Sigmoid colon (tissue), 7 donors: ENCODE measurements around the gene C19orf53. TPM values are rescaled to one million over a fixed set of nuclear protein-coding genes. Genes with fewer than 3 reads are reported as not detected.
"Not testable (repeated sequence)": the region's sequence is repeated elsewhere in the genome, so short reads cannot be mapped to it uniquely, and the experiment has no call there.

Source experiments
- DNase-seq: peaks from one replicate; pipeline ENCODE4 v3.0.0-alpha.2; 2019
- H3K27ac ChIP-seq, 4 donors: fragments of 200-600 bp; sonication (generic); one replicate each; pipeline ENCODE4 v1.5.1; 2016 to 2019; ENCODE audit warnings: mild to moderate bottlenecking in 1 of 4
- H3K27me3 ChIP-seq, 3 donors: fragments of 200-600 bp; sonication (generic); one replicate each; pipeline ENCODE4 v1.5.1; 2019; ENCODE audit warnings: mild to moderate bottlenecking in 1 of 3
- H3K36me3 ChIP-seq, 4 donors: fragments of 200-600 bp; sonication (generic); one replicate each; pipeline ENCODE4 v1.5.1; 2016 to 2019
- H3K4me1 ChIP-seq, 4 donors: fragments of 200-600 bp; sonication (generic); one replicate each; pipeline ENCODE4 v1.5.1; 2017 to 2019
- H3K4me3 ChIP-seq, 4 donors: fragments of 200-600 bp; sonication (generic); one replicate each; pipeline ENCODE4 v1.5.1; 2017 to 2019; ENCODE audit warnings: mild to moderate bottlenecking in 2 of 4, moderate library complexity in 1 of 4
- H3K9me3 ChIP-seq, 4 donors: fragments of 200-600 bp in 3 of 4; sonication (generic) in 3 of 4; one replicate each; pipeline versions ENCODE4 v1.5.1 to v1.6.1; 2013 to 2019
- CTCF ChIP-seq, 4 experiments: fragments of 450-650 bp in 3 of 4; fragments of 200-600 bp in 1 of 4; IDR thresholded peaks; one replicate each; pipeline ENCODE4 v1.5.1; 2016 to 2019; ENCODE audit warnings: antibody characterized with exemption in 4 of 4, mild to moderate bottlenecking in 3 of 4, moderate library complexity in 2 of 4
- EP300 ChIP-seq, 4 donors: sonication (generic); formaldehyde crosslinking; IDR thresholded peaks; one replicate each; pipeline ENCODE4 v1.6.1; 2017; ENCODE audit warnings: antibody characterized with exemption in 4 of 4
- POLR2A ChIP-seq, 2 donors: fragments of 450-650 bp; IDR thresholded peaks; one replicate each; pipeline ENCODE4 v1.6.1; 2016; ENCODE audit warnings: antibody characterized with exemption in 2 of 2, mild to moderate bottlenecking in 2 of 2, moderate library complexity in 2 of 2
- POLR2AphosphoS5 ChIP-seq, 4 donors: sonication (generic); formaldehyde crosslinking; IDR thresholded peaks; one replicate each; pipeline ENCODE4 v1.6.1; 2017; ENCODE audit warnings: antibody characterized with exemption in 4 of 4
- WGBS, 2 donors: extraction: QIAGEN DNeasy Blood & Tissue Kit; methylation state at CpG; one replicate each; pipeline ENCODE4 v1.1.7; 2013; 5-methylcytosine and 5-hydroxymethylcytosine counted together
- intact Hi-C: fragments of 100-400 bp; cut with DNase I; formaldehyde crosslinking; loops from one replicate; pipeline ENCODE4 v1.15.1; 2023
- polyA plus RNA-seq, 3 donors: library from polyadenylated mRNA; stranded (reverse); fragments of 200-250 nt; gene quantifications; one replicate each; pipeline ENCODE4 v1.2.3, GENCODE V29; 2013
- total RNA-seq, 4 donors: library from RNA; depleted of rRNA; stranded (reverse); fragments of >200 nt; gene quantifications; one replicate each; pipeline ENCODE4 v1.1.0, GENCODE V29; 2016
- donor health status: healthy with polysubstance abuse.
- donor health status: Bipolar disorder and iron deficiency.
- donor health status: healthy.

C19orf53 gene
- total and polyA plus RNA-seq, 7 donors, result 105 to 229 (median 139) TPM

- Histone ChIP-seq H3K36me3 (peaks cover 24 to 55% (median 35%) of the 10 kb centered on the region in 4 donors), H3K4me1 (peaks cover 0 to 17% (median 13%) of the 10 kb centered on the region in 4 donors), H3K4me3 (no peak overlapping the region), H3K9me3 (no peaks in the 10 kb centered on the region), H3K27ac (no peak overlapping the region), H3K27me3 (no peaks in the 10 kb centered on the region)
- WGBS, 2 donors, result 92 to 95% methylated on average over 16 of the region's 16 CpGs
- no peak for TF ChIP-seq POLR2A (IDR thresholded peaks at IDR 0.05)
- no peak for TF ChIP-seq CTCF (IDR thresholded peaks at IDR 0.05)
- no peak for TF ChIP-seq POLR2AphosphoS5 (IDR thresholded peaks at IDR 0.05)
- TF ChIP-seq EP300 (IDR thresholded peaks at IDR 0.05), result no peak
- DNase-seq, result no peak
- intact Hi-C loops, result no loop called here
Measured at GRCh38 chr19:13751436-13751835, 22.8 kb upstream of the C19orf53 start.

- intact Hi-C loops, H3K27ac ChIP-seq, DNase-seq, H3K4me3 ChIP-seq, H3K27me3 ChIP-seq, H3K9me3 ChIP-seq: not testable (repeated sequence)
- Histone ChIP-seq H3K4me1 (peaks cover 0 to 12% (median 7%) of the 10 kb centered on the region in 4 donors), H3K36me3 (peaks cover 39 to 77% (median 55%) of the 10 kb centered on the region in 4 donors)
- WGBS, 2 donors, result 93 to 95% methylated on average over 7 of the region's 7 CpGs
Measured at GRCh38 chr19:13753622-13754021, 20.6 kb upstream of the C19orf53 start.

GRCh38 chr19:13756210-13756609 is 18.0 kb upstream of the C19orf53 start:
- 98% methylated on average over 9 of the region's 9 CpGs for WGBS, 2 donors
- Histone ChIP-seq H3K27ac (no peak overlapping the region), H3K4me3 (no peak overlapping the region), H3K4me1 (no peaks in the 10 kb centered on the region), H3K9me3 (no peaks in the 10 kb centered on the region), H3K27me3 (no peaks in the 10 kb centered on the region), H3K36me3 (peaks cover 47 to 100% (median 73%) of the 10 kb centered on the region in 4 donors)
- no peak for DNase-seq
- intact Hi-C loops, result no loop called here
- TF ChIP-seq EP300 (IDR thresholded peaks at IDR 0.05) (no peak), POLR2A (IDR thresholded peaks at IDR 0.05) (no peak), POLR2AphosphoS5 (IDR thresholded peaks at IDR 0.05) (no peak), CTCF (IDR thresholded peaks at IDR 0.05) (no peak)

GRCh38 chr19:13757805-13758772 is 16.2 kb upstream of the C19orf53 start:
- no peaks in the 10 kb centered on the region for H3K4me1 ChIP-seq
- DNase-seq, result no peak
- no peaks in the 10 kb centered on the region for H3K27me3 ChIP-seq
- no peak for TF ChIP-seq POLR2AphosphoS5 (IDR thresholded peaks at IDR 0.05)
- no peak for TF ChIP-seq POLR2A (IDR thresholded peaks at IDR 0.05)
- H3K9me3 ChIP-seq, result no peaks in the 10 kb centered on the region
- intact Hi-C loops, result no loop called here
- H3K27ac ChIP-seq, result no peak overlapping the region
- 81 to 91% methylated on average over 15 of the region's 15 CpGs for WGBS, 2 donors
- H3K4me3 ChIP-seq, result no peak overlapping the region
- H3K36me3 ChIP-seq, result peaks cover 47 to 100% (median 72%) of the 10 kb centered on the region in 4 donors

GRCh38 chr19:13758795-13759194 is 15.5 kb upstream of the C19orf53 start:
- Histone ChIP-seq H3K4me1 (peaks cover 0 to 4% (median 0%) of the 10 kb centered on the region in 4 donors), H3K4me3 (no peak overlapping the region), H3K27ac (no peak overlapping the region), H3K9me3 (no peaks in the 10 kb centered on the region), H3K36me3 (peaks cover 46 to 94% (median 71%) of the 10 kb centered on the region in 4 donors), H3K27me3 (no peaks in the 10 kb centered on the region)
- no peak for TF ChIP-seq CTCF (IDR thresholded peaks at IDR 0.05)
- no peak for TF ChIP-seq POLR2AphosphoS5 (IDR thresholded peaks at IDR 0.05)
- no peak for TF ChIP-seq EP300 (IDR thresholded peaks at IDR 0.05)
- no peak for TF ChIP-seq POLR2A (IDR thresholded peaks at IDR 0.05)
- 96 to 97% methylated on average over 24 of the region's 24 CpGs for WGBS, 2 donors
- DNase-seq, result no peak
- intact Hi-C loops, result no loop called here
